ENCODE results near the gene CEP152.

- TF ChIP-seq, protein P1, sequence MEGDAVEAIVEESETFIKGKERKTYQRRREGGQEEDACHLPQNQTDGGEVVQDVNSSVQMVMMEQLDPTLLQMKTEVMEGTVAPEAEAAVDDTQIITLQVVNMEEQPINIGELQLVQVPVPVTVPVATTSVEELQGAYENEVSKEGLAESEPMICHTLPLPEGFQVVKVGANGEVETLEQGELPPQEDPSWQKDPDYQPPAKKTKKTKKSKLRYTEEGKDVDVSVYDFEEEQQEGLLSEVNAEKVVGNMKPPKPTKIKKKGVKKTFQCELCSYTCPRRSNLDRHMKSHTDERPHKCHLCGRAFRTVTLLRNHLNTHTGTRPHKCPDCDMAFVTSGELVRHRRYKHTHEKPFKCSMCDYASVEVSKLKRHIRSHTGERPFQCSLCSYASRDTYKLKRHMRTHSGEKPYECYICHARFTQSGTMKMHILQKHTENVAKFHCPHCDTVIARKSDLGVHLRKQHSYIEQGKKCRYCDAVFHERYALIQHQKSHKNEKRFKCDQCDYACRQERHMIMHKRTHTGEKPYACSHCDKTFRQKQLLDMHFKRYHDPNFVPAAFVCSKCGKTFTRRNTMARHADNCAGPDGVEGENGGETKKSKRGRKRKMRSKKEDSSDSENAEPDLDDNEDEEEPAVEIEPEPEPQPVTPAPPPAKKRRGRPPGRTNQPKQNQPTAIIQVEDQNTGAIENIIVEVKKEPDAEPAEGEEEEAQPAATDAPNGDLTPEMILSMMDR (IDR thresholded peaks at IDR 0.05) = no peak
- TF ChIP-seq POLR2A (IDR thresholded peaks at IDR 0.05) = no peak
Measured at GRCh38 chr15:48720646-48721045, 90.2 kb downstream of the CEP152 start.

Measured in Peyer's patch (tissue), 4 donors.